Astrocyte (in vitro differentiated cells and primary cell): Measurements from ENCODE around the gene CREB3L2. TPM values are rescaled to one million over a fixed set of nuclear protein-coding genes. Genes with fewer than 3 reads are reported as not detected.

ENCODE experiments used
- DNase-seq: peaks from one replicate; pipeline ENCODE4 v3.0.0-alpha.2; 2010; ENCODE audit warnings: low read depth
- FAIRE-seq: peaks from 2 replicates; lab custom pipeline; 2011; peaks lifted over from hg19 to GRCh38; lab: Jason Lieb, UNC
- H2AFZ ChIP-seq: 2 replicates; pipeline ENCODE4 v1.6.0; 2012; ENCODE audit warnings: low read depth, low read length, inconsistent platforms
- H3K27ac ChIP-seq: 2 replicates; pipeline ENCODE4 v1.5.1; 2011; ENCODE audit warnings: low read depth, low read length, inconsistent platforms
- H3K27me3 ChIP-seq: 2 replicates; pipeline ENCODE4 v1.6.0; 2011; ENCODE audit warnings: low read length, inconsistent platforms; ENCODE audit not compliant: insufficient read depth
- H3K36me3 ChIP-seq: 2 replicates; pipeline ENCODE4 v1.5.1; 2011; ENCODE audit warnings: low read length, inconsistent platforms; ENCODE audit not compliant: insufficient read depth
- H3K4me1 ChIP-seq: 2 replicates; pipeline ENCODE4 v1.5.1; 2011; ENCODE audit warnings: low read length, inconsistent platforms; ENCODE audit not compliant: insufficient read depth
- H3K4me2 ChIP-seq: 2 replicates; pipeline ENCODE4 v1.6.0; 2012; ENCODE audit warnings: low read length, inconsistent platforms
- H3K4me3 ChIP-seq: 2 replicates; pipeline ENCODE4 v1.5.1; 2011; ENCODE audit warnings: low read depth, mild to moderate bottlenecking, low read length, inconsistent platforms; ENCODE audit not compliant: insufficient read depth
- H3K79me2 ChIP-seq: 2 replicates; pipeline ENCODE4 v1.6.0; 2012; ENCODE audit warnings: mild to moderate bottlenecking, low read length, inconsistent platforms; ENCODE audit not compliant: insufficient read depth
- H3K9ac ChIP-seq: 2 replicates; pipeline ENCODE4 v1.6.0; 2012; ENCODE audit warnings: mild to moderate bottlenecking, low read length, inconsistent platforms
- H3K9me3 ChIP-seq: 2 replicates; pipeline ENCODE4 v1.5.1; 2012; ENCODE audit warnings: low read depth, mild to moderate bottlenecking, low read length, inconsistent platforms; ENCODE audit not compliant: insufficient read depth
- H4K20me1 ChIP-seq: 2 replicates; pipeline ENCODE4 v1.6.0; 2012; ENCODE audit warnings: low read length, inconsistent platforms; ENCODE audit not compliant: insufficient read depth
- H3K27ac Mint-ChIP-seq: one replicate; pipeline ENCODE4 v1.8.0; 2021; ENCODE audit warnings: mild to moderate bottlenecking, mixed read lengths; ENCODE audit not compliant: unreplicated experiment
- H3K27me3 Mint-ChIP-seq: one replicate; pipeline ENCODE4 v1.8.0; 2021; ENCODE audit warnings: low read depth, mixed read lengths; ENCODE audit not compliant: unreplicated experiment
- H3K36me3 Mint-ChIP-seq: one replicate; pipeline ENCODE4 v1.8.0; 2021; ENCODE audit warnings: low read depth, mixed read lengths; ENCODE audit not compliant: unreplicated experiment
- H3K4me1 Mint-ChIP-seq: one replicate; pipeline ENCODE4 v1.8.0; 2021; ENCODE audit warnings: low read depth, mixed read lengths; ENCODE audit not compliant: unreplicated experiment
- H3K4me3 Mint-ChIP-seq: one replicate; pipeline ENCODE4 v1.8.0; 2021; ENCODE audit warnings: mild to moderate bottlenecking, moderate library complexity, mixed read lengths; ENCODE audit not compliant: unreplicated experiment
- H3K9me3 Mint-ChIP-seq: one replicate; pipeline ENCODE4 v1.8.0; 2021; ENCODE audit warnings: mild to moderate bottlenecking, mixed read lengths; ENCODE audit not compliant: unreplicated experiment
- CTCF ChIP-seq: IDR thresholded peaks from 2 replicates; pipeline ENCODE4 v1.5.1; 2011; ENCODE audit warnings: low read depth, mild to moderate bottlenecking, inconsistent platforms, low read length, moderate library complexity; ENCODE audit not compliant: insufficient read depth
- EZH2 ChIP-seq: IDR thresholded peaks from 2 replicates; pipeline ENCODE4 v1.6.1; 2012; ENCODE audit warnings: mild to moderate bottlenecking, low read length, inconsistent platforms; ENCODE audit not compliant: insufficient read depth
- total RNA-seq: library from RNA; stranded (reverse); gene quantifications from 2 replicates; pipeline ENCODE4 v1.2.1, GENCODE V29; 2021

The CREB3L2 gene
- total RNA-seq, 1 donor from 2014 or later = 116 TPM

- Histone ChIP-seq H4K20me1 (peaks cover 45% of the 10 kb centered on the region), H3K79me2 (peaks cover 94% of the 10 kb centered on the region), H3K4me2 (no peak overlapping the region), H3K36me3 (no peaks in the 10 kb centered on the region), H3K4me3 (no peak overlapping the region), H3K9me3 (no peaks in the 10 kb centered on the region), H3K27ac (no peak overlapping the region), H3K9ac (no peak overlapping the region), H3K4me1 (peaks cover 23% of the 10 kb centered on the region), H2AFZ (no peak overlapping the region), H3K27me3 (no peaks in the 10 kb centered on the region)
- Mint-ChIP-seq H3K4me1 (peaks cover 58% of the 10 kb centered on the region), H3K4me3 (no peak overlapping the region), H3K27ac (no peak overlapping the region), H3K9me3 (no peaks in the 10 kb centered on the region), H3K36me3 (peaks cover 14% of the 10 kb centered on the region), H3K27me3 (no peaks in the 10 kb centered on the region)
- no peak for FAIRE-seq
- DNase-seq = no peak
- TF ChIP-seq CTCF (no peak), EZH2 (no peak)
Measured at GRCh38 chr7:137948083-137948844, 53.6 kb downstream of the CREB3L2 start.

GRCh38 chr7:137947046-137947445 lies 54.8 kb downstream of the CREB3L2 start:
- Histone ChIP-seq H3K4me1 (peaks cover 24% of the 10 kb centered on the region), H3K36me3 (no peaks in the 10 kb centered on the region), H2AFZ (no peak overlapping the region), H3K9ac (no peak overlapping the region), H3K27ac (no peak overlapping the region), H3K79me2 (peaks cover 94% of the 10 kb centered on the region), H3K27me3 (no peaks in the 10 kb centered on the region), H3K9me3 (no peaks in the 10 kb centered on the region), H3K4me3 (no peak overlapping the region), H3K4me2 (no peak overlapping the region), H4K20me1 (peaks cover 50% of the 10 kb centered on the region)
- Mint-ChIP-seq H3K9me3 (no peaks in the 10 kb centered on the region), H3K27ac (no peak overlapping the region), H3K4me3 (no peak overlapping the region), H3K4me1 (peaks cover 58% of the 10 kb centered on the region), H3K27me3 (no peaks in the 10 kb centered on the region), H3K36me3 (peaks cover 12% of the 10 kb centered on the region)
- DNase-seq = no peak
- no peak for TF ChIP-seq EZH2
- no peak for TF ChIP-seq CTCF
- FAIRE-seq = no peak

GRCh38 chr7:137946011-137946410 lies 55.9 kb downstream of the CREB3L2 start:
- Histone ChIP-seq H3K9ac (no peak overlapping the region), H2AFZ (no peak overlapping the region), H3K36me3 (peaks cover 2% of the 10 kb centered on the region), H3K79me2 (peaks cover 94% of the 10 kb centered on the region), H3K4me1 (peaks cover 28% of the 10 kb centered on the region), H3K4me2 (no peak overlapping the region), H4K20me1 (peaks cover 53% of the 10 kb centered on the region), H3K27ac (no peak overlapping the region), H3K9me3 (no peaks in the 10 kb centered on the region), H3K4me3 (no peak overlapping the region), H3K27me3 (no peaks in the 10 kb centered on the region)
- Mint-ChIP-seq H3K27me3 (no peaks in the 10 kb centered on the region), H3K9me3 (no peaks in the 10 kb centered on the region), H3K27ac (peak overlapping the region; percentile 50), H3K36me3 (peaks cover 16% of the 10 kb centered on the region), H3K4me1 (peaks cover 58% of the 10 kb centered on the region), H3K4me3 (no peak overlapping the region)
- DNase-seq = no peak
- TF ChIP-seq CTCF = no peak
- TF ChIP-seq EZH2 = no peak
- no peak for FAIRE-seq
